AG04450 (cell line): Measurements from ENCODE around the gene PLP2. TPM values are rescaled to one million over a fixed set of nuclear protein-coding genes. Genes with fewer than 3 reads are reported as not detected.

Experiments
- CTCF ChIA-PET: fragments of 300-600, 350-600 bp; formaldehyde crosslinking; extraction: SDS; loops from one replicate; lab custom pipeline; 2022; ENCODE audit warnings: antibody characterized with exemption, inconsistent platforms; lab: Charles Lee
- POLR2A ChIA-PET: fragments of 350-600 bp; formaldehyde crosslinking; extraction: SDS; loops from one replicate; lab custom pipeline; 2021; ENCODE audit warnings: antibody characterized with exemption, inconsistent platforms; lab: Yijun Ruan, JAX
- DNase-seq: peaks from one replicate; pipeline ENCODE4 v3.0.0-alpha.2; 2011; ENCODE audit warnings: low read depth, low spot score
- H3K27ac ChIP-seq: one replicate; pipeline ENCODE4 v1.5.1; 2012; ENCODE audit warnings: low read depth, low read length, control low read depth
- H3K27me3 ChIP-seq: one replicate; pipeline ENCODE4 v1.6.0; 2012; ENCODE audit warnings: low read length; ENCODE audit not compliant: control insufficient read depth, insufficient read depth
- H3K4me3 ChIP-seq: 2 replicates; pipeline ENCODE4 v1.5.1; 2011; ENCODE audit warnings: mild to moderate bottlenecking, low read depth, low read length, control low read depth
- H3K9me3 ChIP-seq: 2 replicates; pipeline ENCODE4 v1.5.1; 2012; ENCODE audit warnings: low read length; ENCODE audit not compliant: control insufficient read depth, insufficient read depth
- CTCF ChIP-seq: IDR thresholded peaks from 2 replicates; pipeline ENCODE4 v1.5.1; 2011; ENCODE audit warnings: low read depth, low read length, control low read depth, inconsistent platforms
- polyA plus RNA-seq: library from polyadenylated mRNA; depleted of rRNA; stranded (reverse); fragments of >200 nt; gene quantifications from 2 replicates; pipeline ENCODE4 v1.2.3, GENCODE V29; 2011

PLP2 gene
- polyA plus RNA-seq, 1 experiment, result 66.7 TPM

- H3K27me3 ChIP-seq, result no peaks in the 10 kb centered on the region
- TF ChIP-seq CTCF, result peak; percentile 47
- H3K4me3 ChIP-seq, result peak overlapping the region; percentile 50
- CTCF ChIA-PET, result interaction anchor here (0.7 to 1.8 kb wide), 6 partner anchors 8 to 29 kb away, joined by 3 to 8 read pairs (median 4); no protein-coding TSS in a partner anchor
- POLR2A ChIA-PET, result interaction anchor here (1.0 to 1.2 kb wide), 2 partner anchors 9 to 27 kb away, joined by 3 to 5 read pairs; no protein-coding TSS in a partner anchor
- no peaks in the 10 kb centered on the region for H3K9me3 ChIP-seq
- no peak for DNase-seq
- peak overlapping the region; percentile 70 for H3K27ac ChIP-seq
Observed at GRCh38 chrX:49163555-49164419, 7.9 kb upstream of the PLP2 start.

- Histone ChIP-seq H3K27me3 (no peaks in the 10 kb centered on the region), H3K27ac (no peak overlapping the region), H3K4me3 (no peak overlapping the region), H3K9me3 (no peaks in the 10 kb centered on the region)
- no peak for DNase-seq
- no peak for TF ChIP-seq CTCF
- ChIA-PET POLR2A (no interaction called here), CTCF (interaction anchor here (1.5 to 1.8 kb wide), 2 partner anchors 9 to 11 kb away, joined by 8 read pairs; no protein-coding TSS in a partner anchor)
Observed at GRCh38 chrX:49164589-49165360, 6.9 kb upstream of the PLP2 start.

GRCh38 chrX:49165901-49166881 is 5.5 kb upstream of the PLP2 start:
- Histone ChIP-seq H3K9me3 (no peaks in the 10 kb centered on the region), H3K4me3 (peak overlapping the region; percentile 35), H3K27me3 (no peaks in the 10 kb centered on the region), H3K27ac (peak overlapping the region; percentile 85)
- ChIA-PET POLR2A (interaction anchor here (1.1 to 1.6 kb wide), 4 partner anchors 10 to 125 kb away, joined by 3 to 7 read pairs (median 5); no protein-coding TSS in a partner anchor), CTCF (interaction anchor here (1.5 to 2.6 kb wide), 2 partner anchors 11 to 26 kb away, joined by 4 to 28 read pairs; no protein-coding TSS in a partner anchor)
- no peak for TF ChIP-seq CTCF
- no peak for DNase-seq

- CTCF ChIA-PET, result interaction anchor here (1.5 to 2.6 kb wide), 2 partner anchors 12 to 25 kb away, joined by 4 to 28 read pairs; no protein-coding TSS in a partner anchor
- no peak for TF ChIP-seq CTCF
Observed at GRCh38 chrX:49166914-49167739, 4.6 kb upstream of the PLP2 start.

More at GRCh38 chrX:49166914-49167739, 4.6 kb upstream of the PLP2 start:
- DNase-seq, result no peak
- POLR2A ChIA-PET, result interaction anchor here (1.1 to 1.6 kb wide), 4 partner anchors 11 to 125 kb away, joined by 3 to 7 read pairs (median 5); no protein-coding TSS in a partner anchor
- Histone ChIP-seq H3K4me3 (peak overlapping the region; percentile 35), H3K9me3 (no peaks in the 10 kb centered on the region), H3K27ac (peak overlapping the region; percentile 85), H3K27me3 (no peaks in the 10 kb centered on the region)
